Bronchial epithelial cell (primary cell): ENCODE data around the gene TEDC1. TPM values are rescaled to one million over a fixed set of nuclear protein-coding genes. Genes with fewer than 3 reads are reported as not detected.

Experiments used
- DNase-seq: peaks from one replicate; pipeline ENCODE4 v3.0.0-alpha.2; 2010; ENCODE audit warnings: low read depth
- FAIRE-seq: peaks from 2 replicates; lab custom pipeline; 2011; peaks lifted over from hg19 to GRCh38; lab: Jason Lieb, UNC
- H3K27me3 ChIP-seq: 2 replicates; pipeline ENCODE4 v1.5.1; 2011; ENCODE audit warnings: low read length; ENCODE audit not compliant: control insufficient read depth, insufficient read depth
- H3K36me3 ChIP-seq: 2 replicates; pipeline ENCODE4 v1.5.1; 2011; ENCODE audit warnings: low read length; ENCODE audit not compliant: control insufficient read depth, insufficient read depth
- H3K4me3 ChIP-seq: 2 replicates; pipeline ENCODE4 v1.5.1; 2011; ENCODE audit warnings: mild to moderate bottlenecking, low read depth, low read length, control low read depth
- CTCF ChIP-seq: IDR thresholded peaks from 2 replicates; pipeline ENCODE4 v1.5.1; 2011; ENCODE audit warnings: mild to moderate bottlenecking, moderate library complexity, low read length, control low read depth, inconsistent platforms; ENCODE audit not compliant: insufficient read depth, severe bottlenecking
- total RNA-seq: library from RNA; depleted of rRNA; stranded (reverse); fragments of >200 nt; gene quantifications from 2 replicates; pipeline ENCODE4 v1.2.1, GENCODE V29; 2014

TEDC1 gene
- total RNA-seq, 1 donor from 2014 or later = 4.5 TPM

GRCh38 chr14:105450123-105450505, 40.9 kb upstream of the TEDC1 start:
- Histone ChIP-seq H3K4me3 (no peak overlapping the region), H3K36me3 (peaks cover 33% of the 10 kb centered on the region), H3K27me3 (no peaks in the 10 kb centered on the region)
- DNase-seq = no peak
- no peak for FAIRE-seq
- no peak for TF ChIP-seq CTCF

GRCh38 chr14:105450864-105451720, 40.0 kb upstream of the TEDC1 start:
- TF ChIP-seq CTCF = no peak
- Histone ChIP-seq H3K36me3 (peaks cover 36% of the 10 kb centered on the region), H3K27me3 (no peaks in the 10 kb centered on the region), H3K4me3 (no peak overlapping the region)
- FAIRE-seq (no peak), DNase-seq (no peak)

- H3K36me3 ChIP-seq = peaks cover 31% of the 10 kb centered on the region
- DNase-seq (no peak), FAIRE-seq (no peak)
- H3K27me3 ChIP-seq = no peaks in the 10 kb centered on the region
- H3K4me3 ChIP-seq = no peak overlapping the region
- TF ChIP-seq CTCF = no peak
Observed at GRCh38 chr14:105452963-105453362, 38.1 kb upstream of the TEDC1 start.

GRCh38 chr14:105453847-105454246, 37.2 kb upstream of the TEDC1 start:
- FAIRE-seq (no peak), DNase-seq (no peak)
- Histone ChIP-seq H3K4me3 (no peak overlapping the region), H3K36me3 (peaks cover 34% of the 10 kb centered on the region), H3K27me3 (no peaks in the 10 kb centered on the region)
- no peak for TF ChIP-seq CTCF

GRCh38 chr14:105455086-105455640, 35.9 kb upstream of the TEDC1 start:
- no peak for FAIRE-seq
- H3K27me3 ChIP-seq = no peaks in the 10 kb centered on the region
- no peak for TF ChIP-seq CTCF
- no peak for DNase-seq
- H3K36me3 ChIP-seq = peaks cover 28% of the 10 kb centered on the region
- H3K4me3 ChIP-seq = no peak overlapping the region
